Anterior cingulate cortex (tissue), 58 donors: ENCODE results near the gene AQP5.

Experiments used
- DNase-seq, 58 donors: peaks; one replicate each; lab custom pipeline; 2025; lab: John Stamatoyannopoulos, UW

The AQP5 gene

GRCh38 chr12:49961111-49961922 lies at the start of gene AQP5:
TSS of gene AQP5 (plus strand) at chr12:49961872. CDS start at chr12:49962018, 146 bp downstream.
- no peak for DNase-seq

- DNase-seq, result no peak
Observed at GRCh38 chr12:49912345-49913255, 49.1 kb upstream of the AQP5 start.

- DNase-seq, result no peak
Observed at GRCh38 chr12:49916129-49916919, 45.3 kb upstream of the AQP5 start.

GRCh38 chr12:49917166-49917787 lies 44.4 kb upstream of the AQP5 start:
- DNase-seq, result no peak

- no peak for DNase-seq
Observed at GRCh38 chr12:49917788-49918173, 43.9 kb upstream of the AQP5 start.

GRCh38 chr12:49920241-49920914 lies 41.3 kb upstream of the AQP5 start:
- no peak for DNase-seq

- DNase-seq, result no peak
Observed at GRCh38 chr12:49920915-49921286, 40.8 kb upstream of the AQP5 start.

GRCh38 chr12:49921299-49921698 lies 40.4 kb upstream of the AQP5 start:
- DNase-seq, result no peak

- no peak for DNase-seq
Observed at GRCh38 chr12:49921936-49922335, 39.7 kb upstream of the AQP5 start.

GRCh38 chr12:49922349-49923034 lies 39.2 kb upstream of the AQP5 start:
- DNase-seq, result no peak

GRCh38 chr12:49923035-49923644 lies 38.5 kb upstream of the AQP5 start:
- no peak for DNase-seq

GRCh38 chr12:49923880-49924556 lies 37.7 kb upstream of the AQP5 start:
- no peak for DNase-seq

- no peak for DNase-seq
Observed at GRCh38 chr12:49924628-49925246, 36.9 kb upstream of the AQP5 start.

GRCh38 chr12:49925433-49926204 lies 36.1 kb upstream of the AQP5 start:
- no peak for DNase-seq

GRCh38 chr12:49928471-49928870 lies 33.2 kb upstream of the AQP5 start:
- DNase-seq, result no peak

- DNase-seq, result no peak
Observed at GRCh38 chr12:49929581-49929980, 32.1 kb upstream of the AQP5 start.
